Measurements from ENCODE around the gene PLEKHA4. TPM values are rescaled to one million over a fixed set of nuclear protein-coding genes. Genes with fewer than 3 reads are reported as not detected.

PLEKHA4 gene
- total and polyA plus RNA-seq, 2 of the 13 experiments (the other 11 are each of a cell fraction or from before 2014, with no cell fraction given) = 4.8 to 6.0 TPM

DNA sequence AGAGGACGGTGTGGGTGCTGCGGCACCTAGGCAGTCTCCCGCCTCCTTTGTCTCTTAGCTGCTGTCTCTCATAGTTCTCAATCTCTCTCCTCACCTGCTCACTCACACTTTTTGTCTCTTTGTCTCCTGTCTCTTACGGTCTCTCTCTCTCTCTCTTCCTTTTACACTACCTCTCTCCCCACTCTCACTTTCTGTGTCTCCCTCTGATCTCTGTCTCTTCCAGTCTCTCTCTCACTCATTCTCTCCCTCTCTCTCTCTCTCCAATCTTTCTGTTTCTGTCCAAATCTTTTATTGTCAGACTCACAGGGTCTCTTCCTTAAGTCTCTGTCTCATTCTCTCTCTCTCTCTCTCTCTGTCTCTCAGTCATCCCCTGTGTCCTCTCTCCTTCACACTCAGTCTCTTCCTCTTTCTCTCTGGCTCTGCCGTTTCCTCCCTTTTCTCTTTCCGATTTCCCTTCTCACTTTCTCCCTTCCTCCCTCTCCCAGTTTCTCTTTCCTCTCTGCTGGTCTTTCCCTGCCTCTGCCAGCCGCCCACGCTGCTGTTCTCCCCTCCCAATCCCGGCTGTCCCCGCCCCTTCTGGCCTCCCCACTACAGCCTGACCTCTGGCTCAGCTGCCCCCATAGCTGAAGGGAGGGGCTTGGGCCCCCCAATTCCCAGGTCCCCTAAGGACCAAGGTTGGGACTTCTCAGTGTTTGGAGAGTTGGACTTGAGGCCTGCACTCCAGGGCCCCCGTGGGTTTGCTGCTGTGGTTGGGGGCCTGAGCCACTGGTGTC lies at the start of gene PLEKHA4 (continued):
- TF ChIP-seq, protein P1, sequence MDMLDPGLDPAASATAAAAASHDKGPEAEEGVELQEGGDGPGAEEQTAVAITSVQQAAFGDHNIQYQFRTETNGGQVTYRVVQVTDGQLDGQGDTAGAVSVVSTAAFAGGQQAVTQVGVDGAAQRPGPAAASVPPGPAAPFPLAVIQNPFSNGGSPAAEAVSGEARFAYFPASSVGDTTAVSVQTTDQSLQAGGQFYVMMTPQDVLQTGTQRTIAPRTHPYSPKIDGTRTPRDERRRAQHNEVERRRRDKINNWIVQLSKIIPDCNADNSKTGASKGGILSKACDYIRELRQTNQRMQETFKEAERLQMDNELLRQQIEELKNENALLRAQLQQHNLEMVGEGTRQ (IDR thresholded peaks at IDR 0.05; ENCODE audit: low read depth, low read length) = no peak
- TF ChIP-seq, protein P1 (CRISPR knock-in tag; IDR thresholded peaks at IDR 0.05; ENCODE audit: borderline replicate concordance) = no peak
- TF ChIP-seq ZNF777 (CRISPR knock-in tag; IDR thresholded peaks at IDR 0.05) = no peak
- no peak for TF ChIP-seq ZNF772 (CRISPR knock-in tag; IDR thresholded peaks at IDR 0.05)
- no peak for TF ChIP-seq SMARCE1 (IDR thresholded peaks at IDR 0.05; ENCODE audit: borderline replicate concordance)
- TF ChIP-seq, protein P2, sequence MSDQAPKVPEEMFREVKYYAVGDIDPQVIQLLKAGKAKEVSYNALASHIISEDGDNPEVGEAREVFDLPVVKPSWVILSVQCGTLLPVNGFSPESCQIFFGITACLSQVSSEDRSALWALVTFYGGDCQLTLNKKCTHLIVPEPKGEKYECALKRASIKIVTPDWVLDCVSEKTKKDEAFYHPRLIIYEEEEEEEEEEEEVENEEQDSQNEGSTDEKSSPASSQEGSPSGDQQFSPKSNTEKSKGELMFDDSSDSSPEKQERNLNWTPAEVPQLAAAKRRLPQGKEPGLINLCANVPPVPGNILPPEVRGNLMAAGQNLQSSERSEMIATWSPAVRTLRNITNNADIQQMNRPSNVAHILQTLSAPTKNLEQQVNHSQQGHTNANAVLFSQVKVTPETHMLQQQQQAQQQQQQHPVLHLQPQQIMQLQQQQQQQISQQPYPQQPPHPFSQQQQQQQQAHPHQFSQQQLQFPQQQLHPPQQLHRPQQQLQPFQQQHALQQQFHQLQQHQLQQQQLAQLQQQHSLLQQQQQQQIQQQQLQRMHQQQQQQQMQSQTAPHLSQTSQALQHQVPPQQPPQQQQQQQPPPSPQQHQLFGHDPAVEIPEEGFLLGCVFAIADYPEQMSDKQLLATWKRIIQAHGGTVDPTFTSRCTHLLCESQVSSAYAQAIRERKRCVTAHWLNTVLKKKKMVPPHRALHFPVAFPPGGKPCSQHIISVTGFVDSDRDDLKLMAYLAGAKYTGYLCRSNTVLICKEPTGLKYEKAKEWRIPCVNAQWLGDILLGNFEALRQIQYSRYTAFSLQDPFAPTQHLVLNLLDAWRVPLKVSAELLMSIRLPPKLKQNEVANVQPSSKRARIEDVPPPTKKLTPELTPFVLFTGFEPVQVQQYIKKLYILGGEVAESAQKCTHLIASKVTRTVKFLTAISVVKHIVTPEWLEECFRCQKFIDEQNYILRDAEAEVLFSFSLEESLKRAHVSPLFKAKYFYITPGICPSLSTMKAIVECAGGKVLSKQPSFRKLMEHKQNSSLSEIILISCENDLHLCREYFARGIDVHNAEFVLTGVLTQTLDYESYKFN (CRISPR knock-in tag; conservative IDR thresholded peaks at IDR 0.05) = 0 out of 2 replicates have a peak, but pooled peaks have one; percentile 37
- TF ChIP-seq SP1 (IDR thresholded peaks at IDR 0.05) = no peak
- peak; percentile 40; the same call in 1 of the 2 replicates for TF ChIP-seq SP1 (CRISPR knock-in tag; IDR thresholded peaks at IDR 0.05)
- TF ChIP-seq NR2F6 (IDR thresholded peaks at IDR 0.05) = peak; percentile 42; the same call in 1 of the 2 replicates
- TF ChIP-seq NR2F6 (CRISPR knock-in tag; IDR thresholded peaks at IDR 0.05) = peak; percentile 65
- TF ChIP-seq, protein P3, sequence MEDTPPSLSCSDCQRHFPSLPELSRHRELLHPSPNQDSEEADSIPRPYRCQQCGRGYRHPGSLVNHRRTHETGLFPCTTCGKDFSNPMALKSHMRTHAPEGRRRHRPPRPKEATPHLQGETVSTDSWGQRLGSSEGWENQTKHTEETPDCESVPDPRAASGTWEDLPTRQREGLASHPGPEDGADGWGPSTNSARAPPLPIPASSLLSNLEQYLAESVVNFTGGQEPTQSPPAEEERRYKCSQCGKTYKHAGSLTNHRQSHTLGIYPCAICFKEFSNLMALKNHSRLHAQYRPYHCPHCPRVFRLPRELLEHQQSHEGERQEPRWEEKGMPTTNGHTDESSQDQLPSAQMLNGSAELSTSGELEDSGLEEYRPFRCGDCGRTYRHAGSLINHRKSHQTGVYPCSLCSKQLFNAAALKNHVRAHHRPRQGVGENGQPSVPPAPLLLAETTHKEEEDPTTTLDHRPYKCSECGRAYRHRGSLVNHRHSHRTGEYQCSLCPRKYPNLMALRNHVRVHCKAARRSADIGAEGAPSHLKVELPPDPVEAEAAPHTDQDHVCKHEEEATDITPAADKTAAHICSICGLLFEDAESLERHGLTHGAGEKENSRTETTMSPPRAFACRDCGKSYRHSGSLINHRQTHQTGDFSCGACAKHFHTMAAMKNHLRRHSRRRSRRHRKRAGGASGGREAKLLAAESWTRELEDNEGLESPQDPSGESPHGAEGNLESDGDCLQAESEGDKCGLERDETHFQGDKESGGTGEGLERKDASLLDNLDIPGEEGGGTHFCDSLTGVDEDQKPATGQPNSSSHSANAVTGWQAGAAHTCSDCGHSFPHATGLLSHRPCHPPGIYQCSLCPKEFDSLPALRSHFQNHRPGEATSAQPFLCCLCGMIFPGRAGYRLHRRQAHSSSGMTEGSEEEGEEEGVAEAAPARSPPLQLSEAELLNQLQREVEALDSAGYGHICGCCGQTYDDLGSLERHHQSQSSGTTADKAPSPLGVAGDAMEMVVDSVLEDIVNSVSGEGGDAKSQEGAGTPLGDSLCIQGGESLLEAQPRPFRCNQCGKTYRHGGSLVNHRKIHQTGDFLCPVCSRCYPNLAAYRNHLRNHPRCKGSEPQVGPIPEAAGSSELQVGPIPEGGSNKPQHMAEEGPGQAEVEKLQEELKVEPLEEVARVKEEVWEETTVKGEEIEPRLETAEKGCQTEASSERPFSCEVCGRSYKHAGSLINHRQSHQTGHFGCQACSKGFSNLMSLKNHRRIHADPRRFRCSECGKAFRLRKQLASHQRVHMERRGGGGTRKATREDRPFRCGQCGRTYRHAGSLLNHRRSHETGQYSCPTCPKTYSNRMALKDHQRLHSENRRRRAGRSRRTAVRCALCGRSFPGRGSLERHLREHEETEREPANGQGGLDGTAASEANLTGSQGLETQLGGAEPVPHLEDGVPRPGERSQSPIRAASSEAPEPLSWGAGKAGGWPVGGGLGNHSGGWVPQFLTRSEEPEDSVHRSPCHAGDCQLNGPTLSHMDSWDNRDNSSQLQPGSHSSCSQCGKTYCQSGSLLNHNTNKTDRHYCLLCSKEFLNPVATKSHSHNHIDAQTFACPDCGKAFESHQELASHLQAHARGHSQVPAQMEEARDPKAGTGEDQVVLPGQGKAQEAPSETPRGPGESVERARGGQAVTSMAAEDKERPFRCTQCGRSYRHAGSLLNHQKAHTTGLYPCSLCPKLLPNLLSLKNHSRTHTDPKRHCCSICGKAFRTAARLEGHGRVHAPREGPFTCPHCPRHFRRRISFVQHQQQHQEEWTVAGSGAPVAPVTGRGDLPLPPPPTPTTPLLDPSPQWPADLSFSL (CRISPR knock-in tag; IDR thresholded peaks at IDR 0.05) = no peak
- TF ChIP-seq ZNF205 (CRISPR knock-in tag; IDR thresholded peaks at IDR 0.05) = no peak
- TF ChIP-seq THAP11 (CRISPR knock-in tag; IDR thresholded peaks at IDR 0.05) = peak; percentile 37; the same call in 1 of the 2 replicates
- TF ChIP-seq STAG1 (CRISPR knock-in tag; IDR thresholded peaks at IDR 0.05) = no peak
